ENCODE measurements around the gene GNGT1. TPM values are rescaled to one million over a fixed set of nuclear protein-coding genes. Genes with fewer than 3 reads are reported as not detected.
"Not testable (repeated sequence)": the region's sequence is repeated elsewhere in the genome, so short reads cannot be mapped to it uniquely, and the experiment has no call there.

The GNGT1 gene
- total RNA-seq, 1 donor from 2014 or later = 0.05 TPM

- DNase-seq (ENCODE audit: low read depth) = peak; percentile 64
Observed at GRCh38 chr7:93902777-93903423, 3.5 kb upstream of the GNGT1 start.

GRCh38 chr7:93910076-93910994, 4.0 kb downstream of the GNGT1 start:
- DNase-seq (ENCODE audit: low read depth) = peak; percentile 46

GRCh38 chr7:93911242-93911641, 4.9 kb downstream of the GNGT1 start:
- DNase-seq (ENCODE audit: low read depth) = not testable (repeated sequence)

- peak; percentile 78 for DNase-seq (ENCODE audit: low read depth)
Observed at GRCh38 chr7:93911661-93912060, 5.3 kb downstream of the GNGT1 start.

- no peak for DNase-seq (ENCODE audit: low read depth)
Observed at GRCh38 chr7:93913197-93913596, 6.8 kb downstream of the GNGT1 start.

GRCh38 chr7:93914581-93915066, 8.3 kb downstream of the GNGT1 start:
- DNase-seq (ENCODE audit: low read depth) = peak; percentile 68

- not testable (repeated sequence) for DNase-seq (ENCODE audit: low read depth)
Observed at GRCh38 chr7:93915206-93915842, 9.0 kb downstream of the GNGT1 start.

GRCh38 chr7:93915888-93916287, 9.5 kb downstream of the GNGT1 start:
- peak; percentile 73 for DNase-seq (ENCODE audit: low read depth)

- not testable (repeated sequence) for DNase-seq (ENCODE audit: low read depth)
Observed at GRCh38 chr7:93916315-93916714, 9.9 kb downstream of the GNGT1 start.

GRCh38 chr7:93920496-93921182, 14.3 kb downstream of the GNGT1 start:
- peak; percentile 86 for DNase-seq (ENCODE audit: low read depth)

GRCh38 chr7:93921186-93921585, 14.8 kb downstream of the GNGT1 start:
- no peak for DNase-seq (ENCODE audit: low read depth)

- DNase-seq (ENCODE audit: low read depth) = peak; percentile 54
Observed at GRCh38 chr7:93921607-93922566, 15.5 kb downstream of the GNGT1 start, which contains the start of gene GNG11. Gene GNG11 (plus strand): TSS chr7:93921735. CDS start chr7:93922138, 403 bp downstream.

- DNase-seq (ENCODE audit: low read depth) = no peak
Observed at GRCh38 chr7:93923296-93923695, 16.9 kb downstream of the GNGT1 start.

GRCh38 chr7:93923942-93924341, 17.6 kb downstream of the GNGT1 start:
- DNase-seq (ENCODE audit: low read depth) = no peak

- no peak for DNase-seq (ENCODE audit: low read depth)
Observed at GRCh38 chr7:93926800-93927199, 20.4 kb downstream of the GNGT1 start.

- no peak for DNase-seq (ENCODE audit: low read depth)
Observed at GRCh38 chr7:93927585-93927984, 21.2 kb downstream of the GNGT1 start.

GRCh38 chr7:93931655-93932054, 25.3 kb downstream of the GNGT1 start:
- no peak for DNase-seq (ENCODE audit: low read depth)

- peak; percentile 36 for DNase-seq (ENCODE audit: low read depth)
Observed at GRCh38 chr7:93933156-93933555, 26.8 kb downstream of the GNGT1 start.

GRCh38 chr7:93935102-93935501, 28.7 kb downstream of the GNGT1 start:
- DNase-seq (ENCODE audit: low read depth) = no peak

GRCh38 chr7:93937818-93938217, 31.5 kb downstream of the GNGT1 start:
- DNase-seq (ENCODE audit: low read depth) = no peak

Measured in renal cortical epithelial cell (primary cell).